HCT116 (cell line): ENCODE results near the gene MOB3C. TPM values are rescaled to one million over a fixed set of nuclear protein-coding genes. Genes with fewer than 3 reads are reported as not detected.

Experiments
- ATAC-seq: fragments of 200-7000 bp; cut with Tn5 transposase; 2 replicates; pipeline ENCODE4 v1.9.1; 2020; ENCODE audit warnings: mild to moderate bottlenecking, moderate library complexity
- BruUV-seq: library from RNA; stranded (reverse); fragments of 400-500 nt; replicated peaks from 2 replicates; lab custom pipeline; 2021; lab: Mats Ljungman, UMichigan
- CTCF ChIA-PET: fragments of 300-600 bp; sonication (Branson Sonifier 250); formaldehyde crosslinking; loops from one replicate; lab custom pipeline; 2021; ENCODE audit warnings: antibody characterized with exemption; lab: Charles Lee
- POLR2A ChIA-PET: fragments of 300-600, 350-600 bp; sonication (Branson Sonifier 250); formaldehyde crosslinking; loops from one replicate; lab custom pipeline; 2021; ENCODE audit warnings: antibody characterized with exemption; lab: Charles Lee
- RAD21 ChIA-PET, 2 experiments: fragments of 300-600 bp; sonication (Branson Sonifier 250); formaldehyde crosslinking; loops; one replicate each; lab custom pipeline; 2023; ENCODE audit warnings: low total read pairs in 2 of 2; ENCODE audit not compliant: uncharacterized antibody in 2 of 2, unreplicated experiment in 2 of 2, low non-redundant PET in 1 of 2; lab: Charles Lee
- DNase-seq: peaks from one replicate; pipeline ENCODE4 v3.0.0-alpha.2; 2010; ENCODE audit warnings: low read depth, low spot score
- H2AFZ ChIP-seq: fragments of 200-600 bp; shearing (Covaris generic), sonication (generic); 2 replicates; pipeline ENCODE4 v1.6.1; 2017; ENCODE audit warnings: low read depth, mixed run types, mixed read lengths, antibody characterized with exemption, low read length; ENCODE audit not compliant: poor library complexity, severe bottlenecking
- H3K27ac ChIP-seq: 2 replicates; pipeline ENCODE4 v1.5.1; 2012; ENCODE audit warnings: low read depth, low read length
- H3K27me3 ChIP-seq: fragments of 200-600 bp; sonication (generic); 2 replicates; pipeline ENCODE4 v1.6.1; 2016; ENCODE audit warnings: mixed run types, low read length, mixed read lengths; ENCODE audit not compliant: insufficient read depth
- H3K36me3 ChIP-seq, 2 experiments: fragments of 200-500 bp in 1 of 2; fragments of 200-600 bp in 1 of 2; sonication (Bioruptor generic) in 1 of 2; sonication (generic) in 1 of 2; 2 replicates each; pipeline versions ENCODE4 v1.5.1 to v1.6.1; 2014 to 2016; ENCODE audit warnings: low read length in 2 of 2, inconsistent platforms in 1 of 2, mixed read lengths in 1 of 2, mixed run types in 1 of 2; ENCODE audit not compliant: insufficient read depth in 2 of 2, control insufficient read depth in 1 of 2
- H3K4me1 ChIP-seq, 2 experiments: fragments of 200-600 bp in 1 of 2; sonication (generic) in 1 of 2; 2 replicates each; pipeline versions ENCODE4 v1.5.1 to v1.6.1; 2012 to 2017; ENCODE audit warnings: low read length in 2 of 2, inconsistent platforms in 1 of 2, mild to moderate bottlenecking in 1 of 2, mixed read lengths in 1 of 2, mixed run types in 1 of 2, moderate library complexity in 1 of 2; ENCODE audit not compliant: insufficient read depth in 2 of 2, control insufficient read depth in 1 of 2
- H3K4me2 ChIP-seq: fragments of 200-600 bp; sonication (generic); 2 replicates; pipeline ENCODE4 v1.6.1; 2017; ENCODE audit warnings: mixed run types, low read length, mixed read lengths
- H3K4me3 ChIP-seq, 2 experiments: fragments of 200-600 bp in 1 of 2; sonication (generic) in 1 of 2; replicated peaks in 1 of 2; 2 replicates each; pipeline ENCODE4 v1.5.1; 2011 to 2016; ENCODE audit warnings: low read length in 2 of 2, control low read depth in 1 of 2, low read depth in 1 of 2, mild to moderate bottlenecking in 1 of 2, mixed read lengths in 1 of 2, mixed run types in 1 of 2
- H3K79me2 ChIP-seq: fragments of 200-600 bp; sonication (generic); 2 replicates; pipeline ENCODE4 v1.6.1; 2017; ENCODE audit warnings: mild to moderate bottlenecking, mixed run types, low read length, moderate library complexity, mixed read lengths; ENCODE audit not compliant: insufficient read depth
- H3K9ac ChIP-seq: fragments of 200-600 bp; sonication (generic); 2 replicates; pipeline ENCODE4 v1.6.1; 2016; ENCODE audit warnings: low read length, mixed read lengths
- H3K9me2 ChIP-seq: fragments of 200-600 bp; sonication (generic), shearing (Covaris generic); 2 replicates; pipeline ENCODE4 v1.6.1; 2017; ENCODE audit warnings: mixed run types, mild to moderate bottlenecking, moderate library complexity; ENCODE audit not compliant: insufficient read depth
- H3K9me3 ChIP-seq, 2 experiments: fragments of 200-500 bp in 1 of 2; fragments of 200-600 bp in 1 of 2; sonication (Bioruptor generic) in 1 of 2; sonication (generic) in 1 of 2; 2 replicates each; pipeline ENCODE4 v1.6.1; 2014 to 2017; ENCODE audit warnings: low read length in 2 of 2, mixed read lengths in 2 of 2, inconsistent platforms in 1 of 2, low read depth in 1 of 2, mild to moderate bottlenecking in 1 of 2, mixed run types in 1 of 2, moderate library complexity in 1 of 2; ENCODE audit not compliant: control insufficient read depth in 1 of 2, insufficient read depth in 1 of 2
- H4K20me1 ChIP-seq: fragments of 200-600 bp; sonication (generic), shearing (Covaris generic); 2 replicates; pipeline ENCODE4 v1.6.1; 2017; ENCODE audit warnings: mixed run types, mild to moderate bottlenecking, moderate library complexity; ENCODE audit not compliant: insufficient read depth
- ATF3 ChIP-seq: IDR thresholded peaks from 2 replicates; pipeline ENCODE4 v1.6.1; 2012
- CBX3 ChIP-seq: IDR thresholded peaks from 2 replicates; pipeline ENCODE4 v1.6.1; 2012; ENCODE audit warnings: low read depth
- RAD21 ChIP-seq: IDR thresholded peaks from 2 replicates; pipeline ENCODE4 v1.6.1; 2012; ENCODE audit warnings: low read depth, mild to moderate bottlenecking
- TCF7L2 ChIP-seq: IDR thresholded peaks from 2 replicates; pipeline ENCODE4 v1.7.0; 2011; ENCODE audit warnings: borderline replicate concordance, inconsistent platforms; ENCODE audit not compliant: insufficient read depth, insufficient read length; ENCODE audit errors: extremely low read depth
- ZNF274 ChIP-seq: fragments of 200-500 bp; sonication (Bioruptor generic); IDR thresholded peaks from 2 replicates; pipeline ENCODE4 v1.6.1; 2014; ENCODE audit warnings: mild to moderate bottlenecking, low read depth, low read length, inconsistent platforms
- intact Hi-C: fragments of 100-400 bp; cut with micrococcal nuclease; formaldehyde crosslinking; loops from 2 replicates; pipeline ENCODE4 v1.10.0; 2022
- total RNA-seq: library from RNA; stranded (reverse); gene quantifications from one replicate; pipeline ENCODE4 v1.2.1, GENCODE V29; 2021; ENCODE audit not compliant: unreplicated experiment
- TF ChIP-seq, protein P1 (sequence below), 3 experiments: fragments of 200-600 bp in 1 of 3; sonication (generic) in 1 of 3; IDR thresholded peaks in 2 of 3; conservative IDR thresholded peaks in 1 of 3; 2 replicates each; pipeline ENCODE4 v1.5.1; 2012 to 2017; ENCODE audit warnings: low read depth in 2 of 3, low read length in 2 of 3, antibody characterized with exemption in 1 of 3, borderline replicate concordance in 1 of 3, control low read depth in 1 of 3, mild to moderate bottlenecking in 1 of 3, mixed read lengths in 1 of 3, mixed run types in 1 of 3, moderate library complexity in 1 of 3; ENCODE audit not compliant: insufficient read depth in 1 of 3

Gene MOB3C
- total RNA-seq, 1 experiment from 2014 or later, result 5.5 TPM

DNA sequence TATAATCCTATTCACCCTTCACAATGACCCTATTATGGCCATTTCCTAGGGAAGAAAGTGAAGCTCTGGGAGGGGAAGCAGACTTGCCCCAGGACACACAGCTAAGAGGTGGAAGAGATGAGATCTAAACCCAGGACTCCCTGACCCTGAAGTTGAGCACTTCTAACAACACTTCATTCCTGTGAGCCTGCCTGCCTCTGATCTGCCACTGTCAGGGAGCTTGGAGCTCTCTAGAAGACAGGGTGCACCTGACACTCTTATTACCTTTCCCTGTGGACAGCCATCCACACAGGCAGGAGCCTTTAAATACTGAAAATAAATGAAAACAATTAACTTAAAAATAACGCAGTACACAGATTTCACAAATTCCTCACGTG is 13.1 kb downstream of the MOB3C start:
- RAD21 ChIA-PET, result interaction anchor here in 1 of 2 experiments (0.9 kb wide), 1 partner anchor 16 kb away, joined by 3 read pairs; no protein-coding TSS in a partner anchor
- Histone ChIP-seq H3K4me3 (peak overlapping the region; percentile 75 to 94), H4K20me1 (no peaks in the 10 kb centered on the region), H3K9me2 (no peaks in the 10 kb centered on the region), H2AFZ (no peak overlapping the region), H3K4me1 (peaks cover 0 to 15% of the 10 kb centered on the region in 2 experiments; a peak in 3 of 4 replicates), H3K27ac (peak overlapping the region; percentile 65; the same call in 1 of the 2 replicates), H3K36me3 (0 out of 4 replicates have a peak, but pooled peaks cover 0 to 4% of the 10 kb centered on the region in 2 experiments), H3K9me3 (no peaks in the 10 kb centered on the region), H3K79me2 (peaks cover 7% of the 10 kb centered on the region; the same call in 1 of the 2 replicates), H3K4me2 (peak overlapping the region; percentile 79), H3K9ac (peak overlapping the region; percentile 74), H3K27me3 (no peaks in the 10 kb centered on the region)
- POLR2A ChIA-PET, result interaction anchor here (1.5 to 1.9 kb wide), 2 partner anchors 13 to 23 kb away, joined by 3 to 14 read pairs; partner anchors contain the start of gene MOB3C
- intact Hi-C loops, result no loop called here
- ATAC-seq (no peak), DNase-seq (no peak)
- CTCF ChIA-PET, result interaction anchor here (0.6 to 1.4 kb wide), 3 partner anchors 13 to 197 kb away, joined by 3 to 4 read pairs (median 3); partner anchors contain the start of gene MOB3C
- TF ChIP-seq ATF3, result no peak
- TF ChIP-seq ZNF274, result no peak
- TF ChIP-seq TCF7L2, result no peak
- TF ChIP-seq, protein P1, sequence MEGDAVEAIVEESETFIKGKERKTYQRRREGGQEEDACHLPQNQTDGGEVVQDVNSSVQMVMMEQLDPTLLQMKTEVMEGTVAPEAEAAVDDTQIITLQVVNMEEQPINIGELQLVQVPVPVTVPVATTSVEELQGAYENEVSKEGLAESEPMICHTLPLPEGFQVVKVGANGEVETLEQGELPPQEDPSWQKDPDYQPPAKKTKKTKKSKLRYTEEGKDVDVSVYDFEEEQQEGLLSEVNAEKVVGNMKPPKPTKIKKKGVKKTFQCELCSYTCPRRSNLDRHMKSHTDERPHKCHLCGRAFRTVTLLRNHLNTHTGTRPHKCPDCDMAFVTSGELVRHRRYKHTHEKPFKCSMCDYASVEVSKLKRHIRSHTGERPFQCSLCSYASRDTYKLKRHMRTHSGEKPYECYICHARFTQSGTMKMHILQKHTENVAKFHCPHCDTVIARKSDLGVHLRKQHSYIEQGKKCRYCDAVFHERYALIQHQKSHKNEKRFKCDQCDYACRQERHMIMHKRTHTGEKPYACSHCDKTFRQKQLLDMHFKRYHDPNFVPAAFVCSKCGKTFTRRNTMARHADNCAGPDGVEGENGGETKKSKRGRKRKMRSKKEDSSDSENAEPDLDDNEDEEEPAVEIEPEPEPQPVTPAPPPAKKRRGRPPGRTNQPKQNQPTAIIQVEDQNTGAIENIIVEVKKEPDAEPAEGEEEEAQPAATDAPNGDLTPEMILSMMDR (IDR thresholded peaks at IDR 0.05 in 2 of 3, conservative IDR thresholded peaks at IDR 0.05 in 1 of 3; ENCODE audit: borderline replicate concordance in 1 of 3, insufficient read depth in 1 of 3, low read depth in 2 of 3, low read length in 2 of 3), result no peak
- TF ChIP-seq CBX3, result no peak
- TF ChIP-seq RAD21, result no peak
- BruUV-seq, result no TSS peak
